ENCODE measurements around the gene PGBD5. TPM values are rescaled to one million over a fixed set of nuclear protein-coding genes. Genes with fewer than 3 reads are reported as not detected.

PGBD5 gene
- total RNA-seq, 2 experiments from 2014 or later: not detected

DNA sequence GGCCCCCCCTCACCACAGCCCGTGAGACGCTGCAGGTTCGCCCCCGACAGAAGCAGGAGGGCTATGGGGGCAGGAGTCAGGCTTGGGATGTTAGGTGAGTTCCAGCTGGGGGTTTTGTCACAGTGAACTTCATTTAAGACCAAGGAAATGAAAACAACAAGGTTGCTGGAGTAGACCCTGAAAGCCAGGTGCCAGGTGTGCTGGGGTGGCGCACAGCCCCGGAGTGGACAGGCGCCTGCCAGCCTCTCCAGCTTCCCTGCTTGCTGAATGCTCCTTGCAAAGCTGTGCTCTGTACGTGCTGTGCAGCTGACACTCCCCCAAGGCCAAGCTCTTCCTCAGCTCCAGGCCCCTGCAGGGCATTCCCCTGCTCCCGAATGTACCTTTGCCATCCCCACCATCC, 102.4 kb downstream of the PGBD5 start:
- ATAC-seq (no peak), DNase-seq (no peak)
- CTCF ChIA-PET: no interaction called here
- Mint-ChIP-seq H3K9me3 (no peaks in the 10 kb centered on the region), H3K27me3 (no peaks in the 10 kb centered on the region), H3K4me1 (ENCODE audit: low read depth) (peaks cover 7% of the 10 kb centered on the region), H3K36me3 (ENCODE audit: low read depth) (no peaks in the 10 kb centered on the region), H3K27ac (no peak overlapping the region), H3K4me3 (no peak overlapping the region)
- TF ChIP-seq, protein P1, sequence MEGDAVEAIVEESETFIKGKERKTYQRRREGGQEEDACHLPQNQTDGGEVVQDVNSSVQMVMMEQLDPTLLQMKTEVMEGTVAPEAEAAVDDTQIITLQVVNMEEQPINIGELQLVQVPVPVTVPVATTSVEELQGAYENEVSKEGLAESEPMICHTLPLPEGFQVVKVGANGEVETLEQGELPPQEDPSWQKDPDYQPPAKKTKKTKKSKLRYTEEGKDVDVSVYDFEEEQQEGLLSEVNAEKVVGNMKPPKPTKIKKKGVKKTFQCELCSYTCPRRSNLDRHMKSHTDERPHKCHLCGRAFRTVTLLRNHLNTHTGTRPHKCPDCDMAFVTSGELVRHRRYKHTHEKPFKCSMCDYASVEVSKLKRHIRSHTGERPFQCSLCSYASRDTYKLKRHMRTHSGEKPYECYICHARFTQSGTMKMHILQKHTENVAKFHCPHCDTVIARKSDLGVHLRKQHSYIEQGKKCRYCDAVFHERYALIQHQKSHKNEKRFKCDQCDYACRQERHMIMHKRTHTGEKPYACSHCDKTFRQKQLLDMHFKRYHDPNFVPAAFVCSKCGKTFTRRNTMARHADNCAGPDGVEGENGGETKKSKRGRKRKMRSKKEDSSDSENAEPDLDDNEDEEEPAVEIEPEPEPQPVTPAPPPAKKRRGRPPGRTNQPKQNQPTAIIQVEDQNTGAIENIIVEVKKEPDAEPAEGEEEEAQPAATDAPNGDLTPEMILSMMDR (IDR thresholded peaks at IDR 0.05): no peak
- intact Hi-C loops (cut with micrococcal nuclease): no loop called here
- POLR2A ChIA-PET: no interaction called here

DNA sequence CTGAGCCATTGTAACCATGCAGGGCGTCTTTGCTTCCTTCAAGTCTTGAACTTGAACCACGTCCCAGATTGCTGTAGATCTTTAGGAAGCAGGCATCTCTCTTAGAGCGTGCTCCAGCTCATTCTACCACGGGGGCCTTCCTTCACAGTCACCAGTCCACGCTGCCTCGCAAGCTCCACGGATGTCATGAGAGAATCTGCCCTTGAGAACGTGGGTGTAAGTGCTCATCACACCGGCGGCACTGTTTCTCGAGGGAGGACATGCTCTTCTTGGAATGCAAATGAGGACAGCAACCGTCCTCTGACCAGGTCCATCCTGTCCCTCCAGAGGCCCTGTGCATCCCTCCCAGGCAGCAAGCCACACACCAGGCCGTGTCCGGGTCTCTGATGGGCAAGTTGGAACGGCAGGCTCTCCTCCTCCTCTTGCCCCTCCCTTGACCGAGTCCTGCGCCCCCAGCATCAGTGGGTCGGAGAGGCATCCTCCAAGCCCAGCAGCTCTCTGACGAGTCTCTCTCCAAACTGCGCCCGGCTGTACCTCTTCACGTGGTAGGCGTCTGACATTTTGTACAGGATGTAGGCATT, 103.1 kb downstream of the PGBD5 start:
- CTCF ChIA-PET: no interaction called here
- no peak for ATAC-seq
- no peak for DNase-seq
- Mint-ChIP-seq H3K27ac (no peak overlapping the region), H3K27me3 (no peaks in the 10 kb centered on the region), H3K4me1 (ENCODE audit: low read depth) (peaks cover 5% of the 10 kb centered on the region), H3K9me3 (no peaks in the 10 kb centered on the region), H3K36me3 (ENCODE audit: low read depth) (no peaks in the 10 kb centered on the region), H3K4me3 (no peak overlapping the region)
- TF ChIP-seq, protein P1 (IDR thresholded peaks at IDR 0.05): no peak
- POLR2A ChIA-PET: interaction anchor here (0.6 kb wide), 1 partner anchor 773 kb away, joined by 3 read pairs; no protein-coding TSS in a partner anchor
- intact Hi-C loops (cut with micrococcal nuclease): no loop called here

DNA sequence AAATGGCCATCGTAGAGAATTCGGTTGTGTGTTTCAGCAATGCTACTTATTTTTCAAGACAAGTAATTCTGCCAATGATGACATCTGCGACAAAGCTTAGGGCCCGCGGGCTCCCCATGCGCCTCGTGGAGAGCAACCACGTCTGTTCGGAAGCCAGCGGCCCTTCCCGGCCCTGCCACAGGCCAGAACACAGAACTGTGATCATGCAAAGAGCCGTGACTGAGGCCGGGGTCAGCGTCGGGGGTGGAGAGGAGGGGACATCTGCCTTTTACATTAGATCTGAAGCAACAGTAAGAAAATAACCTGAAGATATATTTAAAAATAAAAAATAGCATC, 103.7 kb downstream of the PGBD5 start:
- Mint-ChIP-seq H3K27ac (no peak overlapping the region), H3K4me1 (ENCODE audit: low read depth) (no peaks in the 10 kb centered on the region), H3K36me3 (ENCODE audit: low read depth) (no peaks in the 10 kb centered on the region), H3K9me3 (no peaks in the 10 kb centered on the region), H3K4me3 (no peak overlapping the region), H3K27me3 (no peaks in the 10 kb centered on the region)
- POLR2A ChIA-PET: interaction anchor here (0.6 kb wide), 1 partner anchor 773 kb away, joined by 3 read pairs; no protein-coding TSS in a partner anchor
- CTCF ChIA-PET: no interaction called here
- TF ChIP-seq, protein P1 (IDR thresholded peaks at IDR 0.05): no peak
- no peak for ATAC-seq
- no peak for DNase-seq
- intact Hi-C loops (cut with micrococcal nuclease): no loop called here

DNA sequence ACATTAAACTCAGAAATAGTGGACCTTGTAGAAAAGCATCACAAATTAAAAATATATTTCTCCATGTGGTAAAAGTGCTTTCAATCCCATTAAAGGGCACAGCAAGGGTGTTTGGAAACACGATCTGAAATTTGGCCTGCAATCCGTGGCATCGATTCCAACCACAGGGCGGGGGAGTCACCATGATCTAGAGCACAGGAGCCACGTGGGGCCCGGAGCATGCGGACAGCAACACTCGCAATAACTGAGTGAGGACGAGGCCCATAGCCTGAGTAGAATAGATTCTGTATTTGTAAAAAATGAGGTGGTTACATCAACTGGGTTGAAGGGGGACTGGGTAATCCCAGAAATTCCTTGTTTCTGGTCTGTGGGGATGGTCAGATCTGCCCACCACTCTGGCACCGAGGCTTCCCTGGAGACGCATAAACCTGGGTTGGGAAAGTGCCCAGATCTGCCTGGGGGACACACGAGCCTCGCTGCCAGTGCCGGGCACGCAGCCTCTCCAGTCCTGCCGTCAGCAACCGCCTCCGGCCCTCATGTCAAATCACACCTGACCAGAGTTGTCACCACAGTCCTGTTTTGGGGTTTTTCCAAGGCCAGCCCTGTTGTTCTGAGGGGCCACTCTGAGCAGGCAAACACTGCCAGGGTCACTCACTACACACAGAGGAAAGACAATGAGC, 104.3 kb downstream of the PGBD5 start:
- DNase-seq (no peak), ATAC-seq (no peak)
- Mint-ChIP-seq H3K27ac (no peak overlapping the region), H3K36me3 (ENCODE audit: low read depth) (no peaks in the 10 kb centered on the region), H3K9me3 (no peaks in the 10 kb centered on the region), H3K4me1 (ENCODE audit: low read depth) (no peaks in the 10 kb centered on the region), H3K27me3 (no peaks in the 10 kb centered on the region), H3K4me3 (no peak overlapping the region)
- TF ChIP-seq, protein P1 (IDR thresholded peaks at IDR 0.05): no peak
- CTCF ChIA-PET: no interaction called here
- intact Hi-C loops (cut with micrococcal nuclease): no loop called here
- POLR2A ChIA-PET: no interaction called here

DNA sequence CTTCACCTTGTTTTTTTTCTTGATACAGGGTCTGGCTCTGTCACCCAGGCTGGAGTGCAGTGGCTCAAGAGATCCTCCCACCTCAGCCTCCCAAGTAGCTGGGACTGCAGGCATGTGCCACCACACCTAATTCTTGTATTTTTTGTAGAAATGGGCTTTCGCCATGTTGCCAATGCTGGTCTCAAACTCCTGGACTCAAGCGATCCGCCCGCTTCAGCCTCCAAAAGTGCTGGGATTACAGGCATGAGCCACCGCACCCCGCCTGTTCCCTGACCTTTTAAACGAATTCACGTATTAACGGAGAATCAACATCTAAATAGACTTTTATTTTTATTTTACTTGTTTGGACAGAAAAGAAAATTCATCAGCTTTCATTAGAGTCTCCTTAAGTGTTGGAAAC, 104.8 kb downstream of the PGBD5 start:
- TF ChIP-seq, protein P1 (IDR thresholded peaks at IDR 0.05): no peak
- CTCF ChIA-PET: no interaction called here
- POLR2A ChIA-PET: no interaction called here
- no peak for DNase-seq
- intact Hi-C loops (cut with micrococcal nuclease): no loop called here
- ATAC-seq: no peak
- no peaks in the 10 kb centered on the region for H3K27me3 Mint-ChIP-seq
- no peaks in the 10 kb centered on the region for H3K36me3 Mint-ChIP-seq (ENCODE audit: low read depth)
- H3K4me3 Mint-ChIP-seq: no peak overlapping the region
- H3K4me1 Mint-ChIP-seq (ENCODE audit: low read depth): no peaks in the 10 kb centered on the region
- H3K27ac Mint-ChIP-seq: no peak overlapping the region
- H3K9me3 Mint-ChIP-seq: no peaks in the 10 kb centered on the region
